CD4-positive, alpha-beta T cell treated with Interleukin-15 for 4 hours (primary cell): ENCODE measurements around the gene ARHGAP5.

Experiments
- DNase-seq: peaks from one replicate; pipeline ENCODE4 v3.0.0-alpha.2; 2020; ENCODE audit warnings: low spot score

ARHGAP5 gene

GRCh38 chr14:32076278-32077080 lies 625 bp upstream of the ARHGAP5 start:
- peak; percentile 78 for DNase-seq

DNA sequence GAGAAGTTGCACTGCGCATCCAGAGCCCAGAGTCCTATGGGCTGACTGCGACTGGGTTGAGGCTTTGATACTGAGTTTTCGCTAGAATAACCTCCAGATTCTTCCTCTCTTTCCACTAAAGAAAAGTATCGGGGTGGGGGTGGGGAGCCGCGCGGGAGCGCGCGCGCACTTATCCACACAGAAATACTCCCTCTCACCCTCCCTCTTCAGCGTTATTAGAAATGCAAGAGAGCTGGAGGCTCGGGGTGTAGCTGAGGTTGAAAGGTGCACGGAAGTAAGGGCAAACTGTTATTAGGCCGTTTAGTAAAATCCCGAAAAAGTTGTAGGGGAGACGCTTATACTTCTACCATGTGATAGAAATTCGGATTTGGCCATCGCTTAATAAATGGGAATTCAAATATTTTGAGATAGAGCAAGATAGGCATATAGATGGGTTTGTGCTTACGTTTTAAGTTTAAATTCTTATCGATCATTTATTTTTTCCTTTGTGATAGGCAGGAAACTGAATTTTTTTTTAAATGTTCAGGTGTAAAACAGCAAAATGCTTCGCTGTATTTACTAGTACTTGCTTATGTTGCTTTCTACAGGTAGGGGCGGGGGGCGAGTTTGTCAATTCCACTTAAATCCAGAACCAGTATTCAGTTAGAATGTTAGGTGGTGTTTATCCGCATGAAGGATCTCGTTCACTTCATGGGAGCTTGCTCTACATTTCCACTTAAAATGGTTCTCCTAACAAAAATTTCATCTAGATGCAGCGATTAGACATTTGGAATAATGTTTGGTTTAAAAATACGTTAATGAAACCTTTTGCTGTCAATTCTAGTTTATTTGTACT lies 1.1 kb downstream of the ARHGAP5 start:
- DNase-seq = peak; percentile 24

- peak; percentile 55 for DNase-seq
These were observed 1.7 kb downstream of the ARHGAP5 start for GRCh38 chr14:32078858-32079216.

- DNase-seq = no peak
These were observed 2.2 kb downstream of the ARHGAP5 start for GRCh38 chr14:32079264-32079663.

GRCh38 chr14:32080001-32080510 lies 3.0 kb downstream of the ARHGAP5 start:
- DNase-seq = no peak

DNA sequence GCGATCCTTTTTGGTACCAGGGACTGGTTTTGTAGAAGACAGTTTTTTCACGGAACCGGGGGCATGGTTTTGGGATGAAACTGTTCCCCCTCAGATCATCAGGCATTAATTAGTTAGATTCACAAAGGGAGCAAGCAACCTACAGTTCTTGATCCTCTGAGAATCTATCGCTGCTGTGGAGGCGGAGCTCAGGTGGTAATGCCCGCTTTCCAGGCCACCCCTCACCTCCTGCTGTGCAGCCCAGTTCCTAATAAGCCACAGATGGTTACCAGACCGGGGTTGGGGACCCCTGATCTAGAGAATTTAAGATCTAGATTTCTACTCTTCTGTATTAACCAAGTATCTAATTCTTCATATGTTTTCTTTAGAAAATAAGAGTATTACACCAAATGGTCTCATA lies 4.8 kb downstream of the ARHGAP5 start:
- no peak for DNase-seq

GRCh38 chr14:32083315-32083624 lies 6.2 kb downstream of the ARHGAP5 start:
- no peak for DNase-seq

GRCh38 chr14:32083789-32084188 lies 6.7 kb downstream of the ARHGAP5 start:
- no peak for DNase-seq

DNA sequence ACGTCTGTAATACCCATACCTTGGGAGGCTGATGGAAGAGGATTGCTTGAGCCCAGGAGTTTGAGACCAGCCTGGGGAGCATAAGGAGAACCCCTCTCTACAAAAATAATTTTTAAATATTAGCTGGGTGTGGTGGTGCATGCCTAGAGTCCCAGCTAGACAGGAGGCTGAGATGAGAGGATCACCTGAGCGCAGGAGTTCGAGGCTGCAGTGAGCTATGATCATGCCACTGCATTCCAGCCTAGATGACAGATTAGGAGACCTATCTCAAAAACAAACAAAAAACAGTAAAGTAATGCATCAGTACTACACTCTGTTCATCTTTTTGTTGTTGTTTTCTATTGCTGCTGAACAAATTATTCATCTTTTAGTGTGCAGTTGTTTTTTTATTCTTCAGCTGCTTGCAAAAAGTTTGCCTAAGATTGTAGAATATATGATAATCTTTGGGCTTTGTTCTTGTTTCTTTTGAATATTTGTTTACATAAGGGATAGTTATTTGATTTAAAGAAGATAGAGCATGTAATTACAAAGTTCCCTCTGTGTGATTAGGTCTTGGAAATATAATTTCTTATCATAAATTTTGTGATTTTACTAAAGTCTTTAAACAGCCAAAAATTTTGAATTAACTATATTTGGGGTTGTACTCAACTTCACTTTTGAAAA lies 8.2 kb downstream of the ARHGAP5 start:
- no peak for DNase-seq

GRCh38 chr14:32085845-32086383 lies 8.8 kb downstream of the ARHGAP5 start:
- DNase-seq = no peak

DNA sequence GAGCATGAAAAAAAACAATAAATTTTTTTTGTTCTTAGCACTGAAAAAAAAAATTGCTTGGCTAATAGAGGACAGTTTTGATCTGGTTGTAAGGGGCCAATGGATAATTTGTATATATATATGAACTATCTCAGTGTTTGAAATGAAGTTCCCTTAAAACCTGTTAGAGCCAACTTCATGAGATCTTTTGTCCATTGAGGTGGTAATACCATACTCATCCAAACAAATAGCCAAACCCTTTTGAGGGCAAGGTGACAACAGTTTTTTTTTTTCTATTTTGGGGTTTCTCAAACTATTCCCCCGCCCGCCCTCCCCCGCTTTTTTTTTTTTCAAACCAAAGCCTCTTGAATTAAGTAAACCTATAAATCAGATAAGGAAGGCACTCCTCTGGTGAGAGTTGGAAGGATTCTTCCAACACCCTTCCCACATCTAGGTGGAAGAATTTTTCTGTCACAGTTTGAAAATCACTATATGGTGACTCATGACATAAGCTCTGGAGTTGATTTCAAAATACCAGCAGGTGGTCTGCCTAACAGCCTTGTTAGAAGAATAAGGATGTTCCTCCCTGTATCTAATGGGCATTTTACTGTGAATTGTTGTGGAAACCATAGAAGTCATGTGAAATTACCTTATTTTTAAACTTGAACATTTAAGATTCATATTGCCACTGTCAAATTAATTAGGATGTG lies 10.2 kb downstream of the ARHGAP5 start:
- no peak for DNase-seq

GRCh38 chr14:32087907-32088306 lies 10.8 kb downstream of the ARHGAP5 start:
- DNase-seq = no peak

DNA sequence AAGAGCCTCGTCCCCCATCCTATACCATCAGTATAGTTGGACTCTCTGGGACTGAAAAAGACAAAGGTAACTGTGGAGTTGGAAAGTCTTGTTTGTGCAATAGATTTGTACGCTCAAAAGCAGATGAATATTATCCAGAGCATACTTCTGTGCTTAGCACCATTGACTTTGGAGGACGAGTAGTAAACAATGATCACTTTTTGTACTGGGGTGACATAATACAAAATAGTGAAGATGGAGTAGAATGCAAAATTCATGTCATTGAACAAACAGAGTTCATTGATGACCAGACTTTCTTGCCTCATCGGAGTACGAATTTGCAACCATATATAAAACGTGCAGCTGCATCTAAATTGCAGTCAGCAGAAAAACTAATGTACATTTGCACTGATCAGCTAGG lies 13.6 kb downstream of the ARHGAP5 start:
- DNase-seq = no peak

DNA sequence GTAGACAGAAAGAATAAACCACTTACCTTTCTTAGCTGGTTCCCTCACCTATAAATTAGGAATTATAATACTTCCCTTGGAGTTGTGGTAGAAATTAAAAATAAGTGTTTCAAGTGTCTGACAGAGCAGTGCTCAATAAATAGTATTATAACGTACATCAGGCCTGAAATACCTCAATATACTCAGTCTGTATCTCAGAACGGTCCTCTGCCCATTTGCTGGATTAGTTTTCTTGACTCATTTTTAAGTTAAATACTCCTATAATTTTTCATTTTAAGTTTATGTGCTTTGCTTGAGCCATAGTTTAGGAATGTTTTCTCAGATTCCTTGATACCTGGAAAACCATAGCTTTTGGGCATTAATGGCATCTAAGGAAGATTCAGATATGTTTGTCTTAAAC lies 22.4 kb downstream of the ARHGAP5 start:
- no peak for DNase-seq

DNA sequence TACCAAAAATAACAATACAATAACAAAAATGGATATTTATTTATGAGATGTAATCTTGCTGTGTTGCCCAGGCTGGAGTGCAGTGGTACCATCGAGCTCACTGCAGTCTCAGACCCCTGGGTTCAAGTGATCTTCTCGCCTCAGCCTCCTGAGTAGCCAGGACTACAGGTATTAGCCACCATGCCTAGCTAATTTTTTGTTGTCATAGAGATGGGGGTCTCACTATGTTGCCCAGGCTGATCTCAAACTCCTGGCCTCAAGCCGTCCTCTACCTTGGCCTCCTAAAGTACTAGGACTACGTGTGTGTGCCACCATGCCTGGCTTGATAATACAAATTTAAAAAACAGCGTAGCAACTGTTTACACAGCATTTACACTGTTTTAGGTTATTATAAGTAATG lies 23.1 kb downstream of the ARHGAP5 start:
- no peak for DNase-seq

DNA sequence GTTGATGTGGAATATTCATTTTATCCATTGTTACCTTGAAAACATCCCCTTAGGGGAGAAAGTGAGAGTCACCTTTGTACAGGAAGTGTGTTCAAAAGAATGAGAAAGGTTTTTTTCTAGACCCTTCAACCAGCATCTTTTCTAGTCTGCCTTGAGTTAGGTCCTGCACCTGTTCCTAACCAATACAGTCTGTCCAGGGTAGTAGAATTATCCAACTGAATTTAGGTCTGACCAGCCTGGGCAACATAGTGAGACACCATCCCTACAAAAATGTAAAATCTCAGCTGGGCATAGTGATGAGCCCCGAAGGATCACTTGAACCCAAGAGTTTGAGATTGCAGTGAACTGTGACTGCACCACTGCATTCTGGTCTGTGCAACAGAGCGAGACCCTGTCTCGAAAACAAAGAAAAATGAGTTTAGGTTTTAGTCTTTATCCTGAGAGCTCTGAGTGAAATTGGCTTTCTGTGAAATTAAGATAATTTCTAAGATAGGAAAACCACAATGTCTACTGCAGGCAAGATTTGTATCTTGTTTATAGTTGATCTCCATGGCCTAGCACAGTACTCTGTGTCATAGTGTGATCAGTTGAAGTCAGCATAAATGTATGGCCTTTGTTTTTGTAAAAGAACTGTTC lies 25.2 kb downstream of the ARHGAP5 start:
- DNase-seq = peak; percentile 60

- no peak for DNase-seq
These were observed 25.9 kb downstream of the ARHGAP5 start for GRCh38 chr14:32102968-32103367.

- DNase-seq = no peak
These were observed 27.2 kb downstream of the ARHGAP5 start for GRCh38 chr14:32104308-32104707.

GRCh38 chr14:32104803-32105202 lies 27.7 kb downstream of the ARHGAP5 start:
- DNase-seq = no peak

DNA sequence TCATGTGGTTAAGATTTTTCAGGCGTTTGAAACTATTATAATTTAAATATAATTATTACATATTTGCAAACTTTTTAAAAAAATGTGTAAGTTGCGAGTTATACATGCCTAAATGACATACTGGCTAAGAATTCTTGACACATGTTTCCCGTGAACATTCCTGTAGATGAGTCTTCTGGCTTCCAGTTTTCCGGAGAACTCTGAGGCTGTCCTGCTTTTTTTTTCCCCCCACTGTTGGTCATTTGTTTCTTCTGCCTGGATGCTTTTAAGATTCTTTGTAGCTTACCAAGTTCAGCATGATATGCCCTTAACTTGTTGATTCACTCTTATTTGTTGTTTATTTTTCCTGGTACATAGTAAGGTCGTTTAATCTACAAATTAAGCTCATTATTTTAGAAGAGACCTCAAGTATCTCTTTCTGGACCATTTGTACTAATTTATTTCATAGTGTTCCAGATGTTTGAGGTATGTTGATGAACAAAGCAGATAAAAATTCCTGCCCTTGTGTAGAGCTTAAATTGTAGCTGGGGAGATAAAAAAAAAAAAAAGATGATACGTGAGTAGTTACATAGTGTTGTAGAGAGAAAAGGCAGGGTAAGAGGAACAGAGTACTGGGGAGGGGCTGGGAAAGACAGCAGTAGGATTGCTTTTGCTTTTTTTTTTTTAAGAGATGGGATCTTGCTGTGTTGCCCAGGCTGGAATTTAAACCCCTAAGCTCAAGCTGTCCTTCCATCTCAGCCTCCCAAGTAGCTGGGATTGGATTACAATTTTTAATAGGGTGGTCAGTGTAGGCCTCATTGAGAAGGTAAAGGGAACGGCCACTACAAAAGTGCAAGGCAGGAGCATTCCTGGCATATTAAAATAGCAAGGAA lies 32.8 kb downstream of the ARHGAP5 start:
- no peak for DNase-seq

- DNase-seq = no peak
These were observed 33.4 kb downstream of the ARHGAP5 start for GRCh38 chr14:32110548-32110896.
